ENCODE measurements around the gene RNU5B-1.
A peak's percentile ranks its signal among the peaks of the same experiment; 100 is the strongest.

RNU5B-1 gene

DNA sequence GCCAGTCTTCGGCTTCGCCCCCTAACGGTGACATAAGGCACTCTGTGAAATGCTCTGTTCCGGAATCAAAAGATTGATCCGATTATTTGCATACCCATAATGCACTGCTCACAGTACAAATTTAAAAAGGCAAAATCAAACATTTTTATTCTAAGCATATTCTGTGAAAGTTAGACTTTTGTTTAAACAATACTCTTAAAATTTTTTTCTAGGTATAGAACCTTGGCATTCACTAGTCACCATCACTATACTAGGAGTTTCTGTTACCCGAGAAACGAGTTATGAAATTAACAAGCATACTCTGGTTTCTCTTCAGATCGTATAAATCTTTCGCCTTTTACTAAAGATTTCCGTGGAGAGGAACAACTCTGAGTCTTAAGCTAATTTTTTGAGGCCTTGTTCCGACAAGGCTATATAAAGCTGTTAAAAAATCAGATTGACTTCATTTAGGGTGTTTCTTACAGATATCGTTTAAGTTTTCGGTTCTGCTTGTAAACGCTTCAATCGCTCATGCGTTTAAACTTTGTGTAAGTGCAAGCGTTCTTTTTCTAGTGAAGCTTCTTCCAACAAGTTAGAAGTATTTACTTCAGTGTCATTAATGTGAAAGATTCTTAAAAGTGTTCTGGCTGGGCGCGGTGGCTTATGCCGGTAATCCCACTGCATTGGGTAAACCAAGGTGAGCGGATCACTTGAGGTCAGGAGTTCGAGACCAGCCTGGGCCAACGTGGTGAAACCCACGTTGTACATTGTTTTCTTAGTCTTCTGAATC is at the start of gene RNU5B-1:
TSS of gene RNU5B-1 (plus strand) at position 297 of the 769 bp plus-strand sequence.
- TF ChIP-seq ZNF70 (CRISPR knock-in tag; IDR thresholded peaks at IDR 0.05) (no peak; the same call in none of the 2 replicates), ISL1 (CRISPR knock-in tag; IDR thresholded peaks at IDR 0.05) (0 out of 2 replicates have a peak, but pooled peaks have one; percentile 38), ZC3H10 (CRISPR knock-in tag; IDR thresholded peaks at IDR 0.05) (peak; percentile 99), TOX (CRISPR knock-in tag; IDR thresholded peaks at IDR 0.05; ENCODE audit: borderline replicate concordance) (peak; percentile 99), ARNTL (CRISPR knock-in tag; IDR thresholded peaks at IDR 0.05; ENCODE audit: borderline replicate concordance, low read depth) (peak; percentile 86), GLIS3 (CRISPR knock-in tag; IDR thresholded peaks at IDR 0.05) (peak; percentile 99), TCF4 (CRISPR knock-in tag; IDR thresholded peaks at IDR 0.05; ENCODE audit: borderline replicate concordance) (peak; percentile 93), ZFP30 (CRISPR knock-in tag; IDR thresholded peaks at IDR 0.05) (peak; percentile 67), ESRRG (CRISPR knock-in tag; IDR thresholded peaks at IDR 0.05) (peak; percentile 99), ZNF565 (CRISPR knock-in tag; conservative IDR thresholded peaks at IDR 0.05; ENCODE audit: low read depth) (peak; percentile 95), BACH2 (CRISPR knock-in tag; IDR thresholded peaks at IDR 0.05; ENCODE audit: borderline replicate concordance) (no peak), ZFP3 (CRISPR knock-in tag; IDR thresholded peaks at IDR 0.05) (peak; percentile 87), RARB (CRISPR knock-in tag; IDR thresholded peaks at IDR 0.05) (peak; percentile 99), ZNF8 (CRISPR knock-in tag; IDR thresholded peaks at IDR 0.05) (peak; percentile 82), CSDC2 (CRISPR knock-in tag; IDR thresholded peaks at IDR 0.05) (peak; percentile 96), OSR1 (CRISPR knock-in tag; IDR thresholded peaks at IDR 0.05) (no peak), SNAI2 (CRISPR knock-in tag; IDR thresholded peaks at IDR 0.05) (peak; percentile 95; the same call in 1 of the 2 replicates), PPARA (CRISPR knock-in tag; IDR thresholded peaks at IDR 0.05; ENCODE audit: borderline replicate concordance) (peak; percentile 95)
- TF ChIP-seq, protein P1, sequence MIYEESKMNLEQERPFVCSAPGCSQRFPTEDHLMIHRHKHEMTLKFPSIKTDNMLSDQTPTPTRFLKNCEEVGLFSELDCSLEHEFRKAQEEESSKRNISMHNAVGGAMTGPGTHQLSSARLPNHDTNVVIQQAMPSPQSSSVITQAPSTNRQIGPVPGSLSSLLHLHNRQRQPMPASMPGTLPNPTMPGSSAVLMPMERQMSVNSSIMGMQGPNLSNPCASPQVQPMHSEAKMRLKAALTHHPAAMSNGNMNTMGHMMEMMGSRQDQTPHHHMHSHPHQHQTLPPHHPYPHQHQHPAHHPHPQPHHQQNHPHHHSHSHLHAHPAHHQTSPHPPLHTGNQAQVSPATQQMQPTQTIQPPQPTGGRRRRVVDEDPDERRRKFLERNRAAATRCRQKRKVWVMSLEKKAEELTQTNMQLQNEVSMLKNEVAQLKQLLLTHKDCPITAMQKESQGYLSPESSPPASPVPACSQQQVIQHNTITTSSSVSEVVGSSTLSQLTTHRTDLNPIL (CRISPR knock-in tag; IDR thresholded peaks at IDR 0.05; ENCODE audit: low read depth): peak; percentile 100
- TF ChIP-seq, protein P2, sequence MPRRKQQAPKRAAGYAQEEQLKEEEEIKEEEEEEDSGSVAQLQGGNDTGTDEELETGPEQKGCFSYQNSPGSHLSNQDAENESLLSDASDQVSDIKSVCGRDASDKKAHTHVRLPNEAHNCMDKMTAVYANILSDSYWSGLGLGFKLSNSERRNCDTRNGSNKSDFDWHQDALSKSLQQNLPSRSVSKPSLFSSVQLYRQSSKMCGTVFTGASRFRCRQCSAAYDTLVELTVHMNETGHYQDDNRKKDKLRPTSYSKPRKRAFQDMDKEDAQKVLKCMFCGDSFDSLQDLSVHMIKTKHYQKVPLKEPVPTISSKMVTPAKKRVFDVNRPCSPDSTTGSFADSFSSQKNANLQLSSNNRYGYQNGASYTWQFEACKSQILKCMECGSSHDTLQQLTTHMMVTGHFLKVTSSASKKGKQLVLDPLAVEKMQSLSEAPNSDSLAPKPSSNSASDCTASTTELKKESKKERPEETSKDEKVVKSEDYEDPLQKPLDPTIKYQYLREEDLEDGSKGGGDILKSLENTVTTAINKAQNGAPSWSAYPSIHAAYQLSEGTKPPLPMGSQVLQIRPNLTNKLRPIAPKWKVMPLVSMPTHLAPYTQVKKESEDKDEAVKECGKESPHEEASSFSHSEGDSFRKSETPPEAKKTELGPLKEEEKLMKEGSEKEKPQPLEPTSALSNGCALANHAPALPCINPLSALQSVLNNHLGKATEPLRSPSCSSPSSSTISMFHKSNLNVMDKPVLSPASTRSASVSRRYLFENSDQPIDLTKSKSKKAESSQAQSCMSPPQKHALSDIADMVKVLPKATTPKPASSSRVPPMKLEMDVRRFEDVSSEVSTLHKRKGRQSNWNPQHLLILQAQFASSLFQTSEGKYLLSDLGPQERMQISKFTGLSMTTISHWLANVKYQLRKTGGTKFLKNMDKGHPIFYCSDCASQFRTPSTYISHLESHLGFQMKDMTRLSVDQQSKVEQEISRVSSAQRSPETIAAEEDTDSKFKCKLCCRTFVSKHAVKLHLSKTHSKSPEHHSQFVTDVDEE (CRISPR knock-in tag; IDR thresholded peaks at IDR 0.05): peak; percentile 90
- TF ChIP-seq, protein P3, sequence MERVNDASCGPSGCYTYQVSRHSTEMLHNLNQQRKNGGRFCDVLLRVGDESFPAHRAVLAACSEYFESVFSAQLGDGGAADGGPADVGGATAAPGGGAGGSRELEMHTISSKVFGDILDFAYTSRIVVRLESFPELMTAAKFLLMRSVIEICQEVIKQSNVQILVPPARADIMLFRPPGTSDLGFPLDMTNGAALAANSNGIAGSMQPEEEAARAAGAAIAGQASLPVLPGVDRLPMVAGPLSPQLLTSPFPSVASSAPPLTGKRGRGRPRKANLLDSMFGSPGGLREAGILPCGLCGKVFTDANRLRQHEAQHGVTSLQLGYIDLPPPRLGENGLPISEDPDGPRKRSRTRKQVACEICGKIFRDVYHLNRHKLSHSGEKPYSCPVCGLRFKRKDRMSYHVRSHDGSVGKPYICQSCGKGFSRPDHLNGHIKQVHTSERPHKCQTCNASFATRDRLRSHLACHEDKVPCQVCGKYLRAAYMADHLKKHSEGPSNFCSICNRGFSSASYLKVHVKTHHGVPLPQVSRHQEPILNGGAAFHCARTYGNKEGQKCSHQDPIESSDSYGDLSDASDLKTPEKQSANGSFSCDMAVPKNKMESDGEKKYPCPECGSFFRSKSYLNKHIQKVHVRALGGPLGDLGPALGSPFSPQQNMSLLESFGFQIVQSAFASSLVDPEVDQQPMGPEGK (CRISPR knock-in tag; IDR thresholded peaks at IDR 0.05; ENCODE audit: borderline replicate concordance): peak; percentile 99
- TF ChIP-seq, protein P4, sequence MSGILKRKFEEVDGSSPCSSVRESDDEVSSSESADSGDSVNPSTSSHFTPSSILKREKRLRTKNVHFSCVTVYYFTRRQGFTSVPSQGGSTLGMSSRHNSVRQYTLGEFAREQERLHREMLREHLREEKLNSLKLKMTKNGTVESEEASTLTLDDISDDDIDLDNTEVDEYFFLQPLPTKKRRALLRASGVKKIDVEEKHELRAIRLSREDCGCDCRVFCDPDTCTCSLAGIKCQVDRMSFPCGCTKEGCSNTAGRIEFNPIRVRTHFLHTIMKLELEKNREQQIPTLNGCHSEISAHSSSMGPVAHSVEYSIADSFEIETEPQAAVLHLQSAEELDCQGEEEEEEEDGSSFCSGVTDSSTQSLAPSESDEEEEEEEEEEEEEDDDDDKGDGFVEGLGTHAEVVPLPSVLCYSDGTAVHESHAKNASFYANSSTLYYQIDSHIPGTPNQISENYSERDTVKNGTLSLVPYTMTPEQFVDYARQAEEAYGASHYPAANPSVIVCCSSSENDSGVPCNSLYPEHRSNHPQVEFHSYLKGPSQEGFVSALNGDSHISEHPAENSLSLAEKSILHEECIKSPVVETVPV (CRISPR knock-in tag; IDR thresholded peaks at IDR 0.05): peak; percentile 100; the same call in 1 of the 2 replicates
- TF ChIP-seq, protein P5, sequence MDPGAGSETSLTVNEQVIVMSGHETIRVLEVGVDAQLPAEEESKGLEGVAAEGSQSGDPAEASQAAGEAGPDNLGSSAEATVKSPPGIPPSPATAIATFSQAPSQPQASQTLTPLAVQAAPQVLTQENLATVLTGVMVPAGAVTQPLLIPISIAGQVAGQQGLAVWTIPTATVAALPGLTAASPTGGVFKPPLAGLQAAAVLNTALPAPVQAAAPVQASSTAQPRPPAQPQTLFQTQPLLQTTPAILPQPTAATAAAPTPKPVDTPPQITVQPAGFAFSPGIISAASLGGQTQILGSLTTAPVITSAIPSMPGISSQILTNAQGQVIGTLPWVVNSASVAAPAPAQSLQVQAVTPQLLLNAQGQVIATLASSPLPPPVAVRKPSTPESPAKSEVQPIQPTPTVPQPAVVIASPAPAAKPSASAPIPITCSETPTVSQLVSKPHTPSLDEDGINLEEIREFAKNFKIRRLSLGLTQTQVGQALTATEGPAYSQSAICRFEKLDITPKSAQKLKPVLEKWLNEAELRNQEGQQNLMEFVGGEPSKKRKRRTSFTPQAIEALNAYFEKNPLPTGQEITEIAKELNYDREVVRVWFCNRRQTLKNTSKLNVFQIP (CRISPR knock-in tag; IDR thresholded peaks at IDR 0.05; ENCODE audit: borderline replicate concordance, low read depth): peak; percentile 100
- peak; percentile 88 for ATAC-seq

DNA sequence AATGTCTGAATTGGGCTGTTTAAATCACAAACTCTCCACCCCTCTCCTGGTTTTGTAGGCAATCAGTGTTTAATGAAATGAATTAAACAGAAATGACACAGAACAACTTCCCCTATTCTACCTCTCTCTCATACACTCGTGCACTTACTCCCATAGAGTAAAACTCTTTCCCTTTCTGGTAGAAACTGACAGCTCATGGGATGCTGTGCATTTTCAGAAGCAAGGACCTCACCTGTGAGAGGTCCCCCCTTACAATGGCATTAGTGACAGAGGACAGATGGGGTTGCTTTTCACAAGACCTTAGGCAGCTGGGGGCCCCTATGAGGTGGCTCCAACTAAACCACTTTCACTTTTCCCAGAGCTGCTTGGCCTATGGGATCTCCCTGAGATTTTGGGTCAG is 49.7 kb upstream of the RNU5B-1 start:
- ATAC-seq: no peak
- TF ChIP-seq ZNF565 (CRISPR knock-in tag; conservative IDR thresholded peaks at IDR 0.05; ENCODE audit: low read depth) (no peak), ARNTL (CRISPR knock-in tag; IDR thresholded peaks at IDR 0.05; ENCODE audit: borderline replicate concordance, low read depth) (no peak), TCF4 (CRISPR knock-in tag; IDR thresholded peaks at IDR 0.05; ENCODE audit: borderline replicate concordance) (no peak), TOX (CRISPR knock-in tag; IDR thresholded peaks at IDR 0.05; ENCODE audit: borderline replicate concordance) (no peak), SNAI2 (CRISPR knock-in tag; IDR thresholded peaks at IDR 0.05) (no peak), RARB (CRISPR knock-in tag; IDR thresholded peaks at IDR 0.05) (no peak)
- TF ChIP-seq, protein P1 (CRISPR knock-in tag; IDR thresholded peaks at IDR 0.05; ENCODE audit: low read depth): no peak
- TF ChIP-seq, protein P3 (CRISPR knock-in tag; IDR thresholded peaks at IDR 0.05; ENCODE audit: borderline replicate concordance): no peak
- TF ChIP-seq, protein P5 (CRISPR knock-in tag; IDR thresholded peaks at IDR 0.05; ENCODE audit: borderline replicate concordance, low read depth): no peak

Measured in SK-N-SH treated with all-trans-retinoic acid at 6 μM for 48 hours (cell line).